Measurements from ENCODE around the gene GPR34.
A peak's percentile ranks its signal among the peaks of the same experiment; 100 is the strongest.
"Not testable (repeated sequence)": the region's sequence is repeated elsewhere in the genome, so short reads cannot be mapped to it uniquely, and the experiment has no call there.

GPR34 gene

GRCh38 chrX:41676361-41676760 lies 12.4 kb upstream of the GPR34 start:
- H3K9me3 Mint-ChIP-seq; H3K4me3 Mint-ChIP-seq; H3K27me3 Mint-ChIP-seq (ENCODE audit: low read depth); DNase-seq (ENCODE audit: low spot score); H3K27ac Mint-ChIP-seq: not testable (repeated sequence)
- Mint-ChIP-seq H3K36me3 (ENCODE audit: low read depth) (peaks cover 16% of the 10 kb centered on the region), H3K4me1 (ENCODE audit: low read depth) (peaks cover 16% of the 10 kb centered on the region)

- Mint-ChIP-seq H3K27me3 (ENCODE audit: low read depth) (no peaks in the 10 kb centered on the region), H3K36me3 (ENCODE audit: low read depth) (peaks cover 12% of the 10 kb centered on the region), H3K4me1 (ENCODE audit: low read depth) (peaks cover 16% of the 10 kb centered on the region), H3K9me3 (no peaks in the 10 kb centered on the region), H3K4me3 (no peak overlapping the region), H3K27ac (no peak overlapping the region)
- no peak for DNase-seq (ENCODE audit: low spot score)
Observed at GRCh38 chrX:41677183-41678060, 11.4 kb upstream of the GPR34 start.

GRCh38 chrX:41684138-41684537 lies 4.6 kb upstream of the GPR34 start:
- Mint-ChIP-seq H3K36me3 (ENCODE audit: low read depth) (peaks cover 1% of the 10 kb centered on the region), H3K27me3 (ENCODE audit: low read depth) (no peaks in the 10 kb centered on the region), H3K27ac (no peak overlapping the region), H3K9me3 (no peaks in the 10 kb centered on the region), H3K4me1 (ENCODE audit: low read depth) (peaks cover 13% of the 10 kb centered on the region), H3K4me3 (no peak overlapping the region)
- no peak for DNase-seq (ENCODE audit: low spot score)

GRCh38 chrX:41684940-41685339 lies 3.8 kb upstream of the GPR34 start:
- no peaks in the 10 kb centered on the region for H3K9me3 Mint-ChIP-seq

GRCh38 chrX:41686788-41687187 lies 2.0 kb upstream of the GPR34 start:
- no peak overlapping the region for H3K27ac Mint-ChIP-seq
- no peaks in the 10 kb centered on the region for H3K9me3 Mint-ChIP-seq
- DNase-seq (ENCODE audit: low spot score): no peak
- H3K27me3 Mint-ChIP-seq (ENCODE audit: low read depth): no peaks in the 10 kb centered on the region
- H3K4me3 Mint-ChIP-seq: no peak overlapping the region
- H3K36me3 Mint-ChIP-seq (ENCODE audit: low read depth): peaks cover 1% of the 10 kb centered on the region
- H3K4me1 Mint-ChIP-seq (ENCODE audit: low read depth): peaks cover 13% of the 10 kb centered on the region

More at GRCh38 chrX:41684940-41685339, 3.8 kb upstream of the GPR34 start:
- Mint-ChIP-seq H3K36me3 (ENCODE audit: low read depth) (peaks cover 1% of the 10 kb centered on the region), H3K27ac (no peak overlapping the region), H3K4me1 (ENCODE audit: low read depth) (peaks cover 13% of the 10 kb centered on the region), H3K27me3 (ENCODE audit: low read depth) (no peaks in the 10 kb centered on the region), H3K4me3 (no peak overlapping the region)
- no peak for DNase-seq (ENCODE audit: low spot score)

GRCh38 chrX:41688156-41688555 lies 617 bp upstream of the GPR34 start:
- Mint-ChIP-seq H3K27ac (no peak overlapping the region), H3K9me3 (no peaks in the 10 kb centered on the region), H3K4me3 (no peak overlapping the region)

GRCh38 chrX:41689711-41690110 lies 938 bp downstream of the GPR34 start:
- no peak for DNase-seq (ENCODE audit: low spot score)
- no peaks in the 10 kb centered on the region for H3K27me3 Mint-ChIP-seq (ENCODE audit: low read depth)
- peaks cover 29% of the 10 kb centered on the region for H3K4me1 Mint-ChIP-seq (ENCODE audit: low read depth)
- peaks cover 4% of the 10 kb centered on the region for H3K36me3 Mint-ChIP-seq (ENCODE audit: low read depth)
- no peak overlapping the region for H3K27ac Mint-ChIP-seq
- no peak overlapping the region for H3K4me3 Mint-ChIP-seq
- H3K9me3 Mint-ChIP-seq: no peaks in the 10 kb centered on the region

More at GRCh38 chrX:41688156-41688555, 617 bp upstream of the GPR34 start:
- Mint-ChIP-seq H3K4me1 (ENCODE audit: low read depth) (peaks cover 21% of the 10 kb centered on the region), H3K36me3 (ENCODE audit: low read depth) (peaks cover 1% of the 10 kb centered on the region), H3K27me3 (ENCODE audit: low read depth) (no peaks in the 10 kb centered on the region)
- DNase-seq (ENCODE audit: low spot score): no peak

GRCh38 chrX:41692162-41692749 lies 3.5 kb downstream of the GPR34 start:
- H3K4me3 Mint-ChIP-seq: no peak overlapping the region
- H3K27ac Mint-ChIP-seq: no peak overlapping the region
- no peak for DNase-seq (ENCODE audit: low spot score)

GRCh38 chrX:41693024-41693423 lies 4.3 kb downstream of the GPR34 start:
- peaks cover 12% of the 10 kb centered on the region for H3K36me3 Mint-ChIP-seq (ENCODE audit: low read depth)
- H3K4me3 Mint-ChIP-seq: no peak overlapping the region
- peak overlapping the region; percentile 10 for H3K27ac Mint-ChIP-seq
- no peaks in the 10 kb centered on the region for H3K27me3 Mint-ChIP-seq (ENCODE audit: low read depth)
- H3K9me3 Mint-ChIP-seq: no peaks in the 10 kb centered on the region
- peaks cover 31% of the 10 kb centered on the region for H3K4me1 Mint-ChIP-seq (ENCODE audit: low read depth)
- no peak for DNase-seq (ENCODE audit: low spot score)

More at GRCh38 chrX:41692162-41692749, 3.5 kb downstream of the GPR34 start:
- Mint-ChIP-seq H3K27me3 (ENCODE audit: low read depth) (no peaks in the 10 kb centered on the region), H3K36me3 (ENCODE audit: low read depth) (peaks cover 11% of the 10 kb centered on the region), H3K4me1 (ENCODE audit: low read depth) (peaks cover 34% of the 10 kb centered on the region), H3K9me3 (no peaks in the 10 kb centered on the region)

GRCh38 chrX:41695426-41695825 lies 6.7 kb downstream of the GPR34 start:
- no peak for DNase-seq (ENCODE audit: low spot score)
- H3K27ac Mint-ChIP-seq: no peak overlapping the region
- H3K36me3 Mint-ChIP-seq (ENCODE audit: low read depth): peaks cover 15% of the 10 kb centered on the region
- H3K27me3 Mint-ChIP-seq (ENCODE audit: low read depth): no peaks in the 10 kb centered on the region
- H3K4me3 Mint-ChIP-seq: no peak overlapping the region
- H3K9me3 Mint-ChIP-seq: no peaks in the 10 kb centered on the region
- H3K4me1 Mint-ChIP-seq (ENCODE audit: low read depth): peaks cover 24% of the 10 kb centered on the region

- peaks cover 16% of the 10 kb centered on the region for H3K4me1 Mint-ChIP-seq (ENCODE audit: low read depth)
- H3K27me3 Mint-ChIP-seq (ENCODE audit: low read depth): no peaks in the 10 kb centered on the region
- H3K27ac Mint-ChIP-seq: no peak overlapping the region
- H3K36me3 Mint-ChIP-seq (ENCODE audit: low read depth): peaks cover 6% of the 10 kb centered on the region
- H3K9me3 Mint-ChIP-seq: no peaks in the 10 kb centered on the region
- no peak for DNase-seq (ENCODE audit: low spot score)
- no peak overlapping the region for H3K4me3 Mint-ChIP-seq
Observed at GRCh38 chrX:41703574-41704029, 14.8 kb downstream of the GPR34 start.

GRCh38 chrX:41705042-41705441 lies 16.3 kb downstream of the GPR34 start:
- Mint-ChIP-seq H3K27me3 (ENCODE audit: low read depth) (no peaks in the 10 kb centered on the region), H3K27ac (no peak overlapping the region), H3K4me1 (ENCODE audit: low read depth) (peaks cover 16% of the 10 kb centered on the region)

GRCh38 chrX:41705680-41706374 lies 17.1 kb downstream of the GPR34 start:
- H3K36me3 Mint-ChIP-seq (ENCODE audit: low read depth): peaks cover 6% of the 10 kb centered on the region
- H3K27me3 Mint-ChIP-seq (ENCODE audit: low read depth): no peaks in the 10 kb centered on the region
- DNase-seq (ENCODE audit: low spot score): no peak
- no peaks in the 10 kb centered on the region for H3K9me3 Mint-ChIP-seq
- peak overlapping the region; percentile 56 for H3K27ac Mint-ChIP-seq
- H3K4me1 Mint-ChIP-seq (ENCODE audit: low read depth): peaks cover 16% of the 10 kb centered on the region
- H3K4me3 Mint-ChIP-seq: no peak overlapping the region

More at GRCh38 chrX:41705042-41705441, 16.3 kb downstream of the GPR34 start:
- no peaks in the 10 kb centered on the region for H3K9me3 Mint-ChIP-seq
- DNase-seq (ENCODE audit: low spot score): no peak
- peaks cover 6% of the 10 kb centered on the region for H3K36me3 Mint-ChIP-seq (ENCODE audit: low read depth)
- H3K4me3 Mint-ChIP-seq: no peak overlapping the region

GRCh38 chrX:41707218-41707617 lies 18.4 kb downstream of the GPR34 start:
- no peak for DNase-seq (ENCODE audit: low spot score)
- no peaks in the 10 kb centered on the region for H3K9me3 Mint-ChIP-seq
- H3K27me3 Mint-ChIP-seq (ENCODE audit: low read depth): no peaks in the 10 kb centered on the region
- no peak overlapping the region for H3K27ac Mint-ChIP-seq
- H3K4me3 Mint-ChIP-seq: no peak overlapping the region
- peaks cover 16% of the 10 kb centered on the region for H3K4me1 Mint-ChIP-seq (ENCODE audit: low read depth)
- peaks cover 6% of the 10 kb centered on the region for H3K36me3 Mint-ChIP-seq (ENCODE audit: low read depth)

Measured in T-helper 2 cell treated with Interferon-gamma antibody and Interleukin-4, amounts not matched to agents 5 μg/mL and 100 μg/mL, for 36 hours (primary cell).